H1 (cell line): Measurements from ENCODE around the gene ZNF385C.

Experiments used
- JUN ChIP-seq: IDR thresholded peaks from 2 replicates; pipeline ENCODE4 v1.6.1; 2011; ENCODE audit warnings: low read depth, mild to moderate bottlenecking, improper control_type of control experiment, low read length
- NANOG ChIP-seq: IDR thresholded peaks from 2 replicates; pipeline ENCODE4 v1.6.1; 2011; ENCODE audit warnings: low read length, low read depth, mild to moderate bottlenecking, inconsistent platforms; ENCODE audit not compliant: insufficient read depth, poor library complexity, severe bottlenecking
- POLR2AphosphoS5 ChIP-seq: IDR thresholded peaks from 2 replicates; pipeline ENCODE4 v1.6.1; 2011; ENCODE audit warnings: low read depth, low read length

DNA sequence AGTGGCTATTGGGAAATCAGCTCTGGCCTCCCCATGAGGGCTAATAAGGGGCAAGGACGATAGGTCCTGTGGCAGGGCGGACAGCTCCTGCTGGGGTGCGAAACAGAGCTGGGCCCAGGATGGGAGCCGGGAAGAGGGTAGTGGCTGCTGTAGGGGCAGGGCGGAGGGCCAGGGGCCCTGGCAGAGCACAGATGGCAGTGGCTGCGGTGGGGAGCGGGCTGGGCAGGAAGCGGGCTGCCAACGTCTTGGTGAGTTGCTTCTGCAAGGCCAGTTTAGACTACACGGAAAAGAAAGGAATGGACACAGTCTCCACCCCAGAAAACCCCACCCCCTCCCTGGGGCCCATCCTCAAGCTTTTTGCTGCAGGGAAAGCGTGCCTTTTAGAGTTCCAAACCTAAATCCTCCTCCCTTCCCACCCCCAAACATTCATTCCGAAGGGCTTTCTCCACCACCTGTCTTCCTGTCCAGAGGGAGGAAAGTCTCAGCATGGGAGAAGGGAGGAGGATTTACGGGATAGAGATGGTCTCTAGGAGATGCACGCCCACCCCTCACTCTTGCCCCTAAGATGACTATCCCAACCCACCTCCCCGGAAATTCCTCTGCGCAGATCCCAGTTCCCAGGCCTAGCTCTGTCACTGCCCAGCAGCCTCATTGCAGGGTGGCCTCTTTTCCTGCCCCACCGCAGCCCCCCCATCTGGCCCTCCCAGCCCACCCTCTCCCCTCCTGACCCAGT lies 71.2 kb downstream of the ZNF385C start:
- TF ChIP-seq JUN = no peak
- TF ChIP-seq POLR2AphosphoS5 = no peak
- no peak for TF ChIP-seq NANOG
